Measurements from ENCODE around the gene NDUFS1. TPM values are rescaled to one million over a fixed set of nuclear protein-coding genes. Genes with fewer than 3 reads are reported as not detected.

The NDUFS1 gene
- total RNA-seq, 4 donors from 2014 or later = 55.1 to 69.3 (median 56.8) TPM

DNA sequence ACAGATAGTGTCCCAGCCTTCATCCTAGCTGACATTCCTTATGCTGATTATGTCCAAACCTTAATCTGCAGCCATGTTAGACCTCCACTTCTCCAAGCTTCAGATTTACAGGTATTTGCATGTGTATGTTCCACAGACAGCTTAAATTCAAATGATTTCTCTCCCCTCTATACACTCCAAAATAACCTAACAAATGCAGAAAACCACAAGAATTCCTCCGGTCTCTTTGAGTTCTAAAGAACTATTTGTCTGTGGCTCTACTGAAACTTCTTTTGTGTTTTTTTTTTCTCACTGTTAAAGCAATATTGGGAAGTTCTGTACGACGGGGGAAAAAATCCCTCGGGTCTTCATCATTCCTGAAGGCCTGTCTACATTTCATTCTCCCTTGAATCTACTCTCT, 8.6 kb downstream of the NDUFS1 start:
- TF ChIP-seq, protein P1, sequence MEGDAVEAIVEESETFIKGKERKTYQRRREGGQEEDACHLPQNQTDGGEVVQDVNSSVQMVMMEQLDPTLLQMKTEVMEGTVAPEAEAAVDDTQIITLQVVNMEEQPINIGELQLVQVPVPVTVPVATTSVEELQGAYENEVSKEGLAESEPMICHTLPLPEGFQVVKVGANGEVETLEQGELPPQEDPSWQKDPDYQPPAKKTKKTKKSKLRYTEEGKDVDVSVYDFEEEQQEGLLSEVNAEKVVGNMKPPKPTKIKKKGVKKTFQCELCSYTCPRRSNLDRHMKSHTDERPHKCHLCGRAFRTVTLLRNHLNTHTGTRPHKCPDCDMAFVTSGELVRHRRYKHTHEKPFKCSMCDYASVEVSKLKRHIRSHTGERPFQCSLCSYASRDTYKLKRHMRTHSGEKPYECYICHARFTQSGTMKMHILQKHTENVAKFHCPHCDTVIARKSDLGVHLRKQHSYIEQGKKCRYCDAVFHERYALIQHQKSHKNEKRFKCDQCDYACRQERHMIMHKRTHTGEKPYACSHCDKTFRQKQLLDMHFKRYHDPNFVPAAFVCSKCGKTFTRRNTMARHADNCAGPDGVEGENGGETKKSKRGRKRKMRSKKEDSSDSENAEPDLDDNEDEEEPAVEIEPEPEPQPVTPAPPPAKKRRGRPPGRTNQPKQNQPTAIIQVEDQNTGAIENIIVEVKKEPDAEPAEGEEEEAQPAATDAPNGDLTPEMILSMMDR (IDR thresholded peaks at IDR 0.05; ENCODE audit: low read depth) = no peak

DNA sequence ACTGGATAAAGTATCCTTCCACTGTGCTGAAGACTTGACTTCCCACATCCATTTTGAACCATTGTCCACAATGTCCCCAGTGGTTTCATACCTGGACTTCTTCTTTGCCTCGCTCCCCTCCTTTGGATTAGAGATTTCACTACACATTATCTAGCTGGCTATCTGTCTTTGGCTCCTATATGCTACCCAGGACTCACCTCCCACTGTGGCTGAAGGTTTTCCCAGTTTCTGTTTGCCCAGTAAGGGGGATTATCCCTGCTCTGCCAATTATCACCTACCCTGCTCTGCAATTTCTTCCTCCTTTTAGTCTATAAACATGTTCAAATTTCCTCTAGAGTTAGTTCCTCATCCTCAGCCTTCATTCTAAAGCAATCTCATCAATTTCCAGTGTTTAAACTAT, 9.1 kb downstream of the NDUFS1 start:
- TF ChIP-seq, protein P1 (IDR thresholded peaks at IDR 0.05; ENCODE audit: low read depth) = no peak

DNA sequence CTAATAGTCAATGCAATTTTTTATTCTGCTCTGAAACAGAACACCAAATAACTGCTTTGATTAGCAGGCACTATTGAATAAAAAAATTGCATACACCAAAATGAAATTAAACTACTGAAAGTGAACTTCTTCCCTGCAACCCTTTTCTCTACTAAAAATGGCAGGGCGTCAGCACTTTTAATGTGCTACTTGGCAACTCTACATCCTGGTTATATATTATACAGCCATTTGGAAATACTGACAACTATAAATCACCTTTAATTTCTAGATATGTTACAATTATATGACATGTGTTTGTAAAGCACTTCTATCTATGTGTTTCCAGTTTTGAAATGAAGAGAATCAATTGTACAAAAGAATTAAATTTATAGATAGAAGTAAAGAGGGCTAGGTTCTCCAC, 9.9 kb downstream of the NDUFS1 start:
- TF ChIP-seq, protein P1 (IDR thresholded peaks at IDR 0.05; ENCODE audit: low read depth) = no peak

DNA sequence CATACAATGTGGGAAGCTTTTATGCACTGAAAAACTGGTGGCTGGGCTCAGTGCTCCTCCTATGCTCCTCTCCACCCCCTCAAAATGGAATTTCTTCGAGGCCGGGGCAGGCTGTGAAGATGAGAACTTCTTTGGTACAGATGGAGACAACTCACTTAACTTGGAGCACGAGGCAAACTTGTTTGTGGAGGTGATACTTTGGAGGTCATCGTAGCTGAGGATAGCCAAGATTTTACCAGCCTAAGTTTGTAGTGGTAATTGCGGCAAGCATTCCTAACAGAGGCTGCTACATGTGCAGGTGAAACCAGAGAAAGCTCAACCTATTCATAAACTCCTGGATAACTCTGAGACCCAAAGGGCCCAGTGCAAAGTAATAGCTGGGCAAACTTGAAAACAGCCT, 13.6 kb downstream of the NDUFS1 start:
- TF ChIP-seq, protein P1 (IDR thresholded peaks at IDR 0.05; ENCODE audit: low read depth) = no peak

DNA sequence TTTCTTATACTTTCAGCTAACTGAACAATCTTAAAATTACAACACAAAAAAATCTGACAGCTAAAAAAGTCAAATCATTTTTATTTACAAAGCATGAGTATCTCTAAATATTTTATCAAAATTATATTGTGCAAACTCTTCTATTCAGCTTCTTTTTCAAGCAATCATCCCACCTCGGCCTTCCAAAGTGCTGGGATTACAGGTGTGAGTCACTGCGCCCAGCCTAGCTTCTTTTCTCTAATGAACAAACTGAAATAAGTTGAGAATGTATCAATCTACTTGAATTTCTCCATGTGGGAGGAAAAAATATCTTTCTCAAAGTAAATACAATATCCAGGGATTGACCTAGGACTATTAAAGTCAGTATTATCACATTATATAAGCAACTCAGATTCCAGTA, 14.9 kb downstream of the NDUFS1 start:
- TF ChIP-seq, protein P1 (IDR thresholded peaks at IDR 0.05; ENCODE audit: low read depth) = no peak

DNA sequence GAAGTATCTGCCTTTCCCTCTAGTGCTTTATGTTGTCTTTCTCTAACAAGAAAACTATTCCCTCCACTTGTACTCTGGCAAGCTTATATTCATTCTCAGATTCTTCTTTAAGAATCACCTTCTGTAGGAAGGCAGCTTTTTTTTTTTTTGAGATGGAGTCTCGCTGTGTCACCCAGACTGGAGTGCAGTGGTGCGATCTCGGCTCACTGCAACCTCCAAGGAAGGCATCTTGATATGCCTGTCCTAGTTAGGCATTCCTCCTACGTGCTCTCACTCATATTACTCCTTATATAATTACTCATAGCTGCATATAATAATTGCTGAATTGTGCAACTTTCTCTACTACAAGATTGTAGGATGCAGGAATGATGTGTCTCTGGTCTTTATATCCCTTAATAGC, 15.8 kb downstream of the NDUFS1 start:
- TF ChIP-seq, protein P1 (IDR thresholded peaks at IDR 0.05; ENCODE audit: low read depth) = no peak

DNA sequence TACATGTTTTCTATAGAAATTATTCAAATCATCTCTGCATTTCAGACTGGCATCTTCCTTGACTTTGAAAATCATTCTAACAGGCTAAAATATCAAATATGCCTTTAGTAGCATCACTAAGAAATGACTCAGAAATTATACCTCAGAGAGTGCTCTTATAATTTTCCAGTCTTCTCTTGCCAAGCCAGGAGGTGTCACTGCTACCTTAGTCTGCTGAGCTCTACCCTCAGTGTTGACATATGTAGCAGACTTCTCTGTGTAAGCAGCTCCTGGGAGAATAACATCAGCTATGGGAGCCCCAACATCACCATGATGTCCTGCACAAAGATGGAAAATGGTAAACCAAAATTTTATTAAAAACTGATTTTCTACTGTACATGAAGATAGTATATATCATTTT, 31.6 kb downstream of the NDUFS1 start:
- TF ChIP-seq, protein P1 (IDR thresholded peaks at IDR 0.05; ENCODE audit: low read depth) = no peak
